ENCODE data around the gene PTGES3L. TPM values are rescaled to one million over a fixed set of nuclear protein-coding genes. Genes with fewer than 3 reads are reported as not detected.

Gene PTGES3L
- total and polyA plus RNA-seq, 2 of the 13 experiments (the other 11 are each of a cell fraction or from before 2014, with no cell fraction given): 1.2 to 2.9 TPM

GRCh38 chr17:42997984-42998938 lies 18.4 kb upstream of the PTGES3L start, which contains the start of gene RPL27 (continued):
- TF ChIP-seq CERS6 (CRISPR knock-in tag; IDR thresholded peaks at IDR 0.05) (no peak), ZNF232 (CRISPR knock-in tag; IDR thresholded peaks at IDR 0.05; ENCODE audit: borderline replicate concordance) (peak; percentile 17), ZNF354B (CRISPR knock-in tag; IDR thresholded peaks at IDR 0.05) (no peak), ZNF878 (CRISPR knock-in tag; IDR thresholded peaks at IDR 0.05) (peak; percentile 95), NONO (IDR thresholded peaks at IDR 0.05) (no peak), NONO (CRISPR knock-in tag; conservative IDR thresholded peaks at IDR 0.05) (peak; percentile 98), POGK (CRISPR knock-in tag; conservative IDR thresholded peaks at IDR 0.05) (peak; percentile 98), NR2C2 (CRISPR knock-in tag; IDR thresholded peaks at IDR 0.05; ENCODE audit: borderline replicate concordance) (peak; percentile 100), PRDM10 (CRISPR knock-in tag; IDR thresholded peaks at IDR 0.05; ENCODE audit: low read depth) (peak; percentile 83), MTERF4 (CRISPR knock-in tag; IDR thresholded peaks at IDR 0.05) (peak; percentile 98), MEF2D (CRISPR knock-in tag; IDR thresholded peaks at IDR 0.05) (peak; percentile 98), ZBTB7B (CRISPR knock-in tag; IDR thresholded peaks at IDR 0.05) (peak; percentile 87), TRIM22 (IDR thresholded peaks at IDR 0.05) (no peak), SRSF9 (IDR thresholded peaks at IDR 0.05; ENCODE audit: borderline replicate concordance, insufficient read depth, low read depth, low read length, poor library complexity, severe bottlenecking) (no peak), ZNF33A (CRISPR knock-in tag; IDR thresholded peaks at IDR 0.05; ENCODE audit: borderline replicate concordance) (peak; percentile 91; the same call in 1 of the 2 replicates), TMF1 (CRISPR knock-in tag; IDR thresholded peaks at IDR 0.05; ENCODE audit: low read depth) (peak; percentile 80; the same call in 1 of the 2 replicates), ZNF724P (CRISPR knock-in tag; IDR thresholded peaks at IDR 0.05; ENCODE audit: borderline replicate concordance) (peak; percentile 78), CBX2 (IDR thresholded peaks at IDR 0.05; ENCODE audit: low read depth, low read length) (no peak), CBX2 (CRISPR knock-in tag; IDR thresholded peaks at IDR 0.05; ENCODE audit: low read depth) (peak; percentile 26; the same call in 1 of the 2 replicates), ZNF207 (IDR thresholded peaks at IDR 0.05; ENCODE audit: borderline replicate concordance) (no peak)

Data from HepG2 (cell line).